ENCODE data around the gene ESCO1. TPM values are rescaled to one million over a fixed set of nuclear protein-coding genes. Genes with fewer than 3 reads are reported as not detected.

ESCO1 gene
- total RNA-seq, 4 donors from 2014 or later: 8.7 to 17.1 (median 14.6) TPM

DNA sequence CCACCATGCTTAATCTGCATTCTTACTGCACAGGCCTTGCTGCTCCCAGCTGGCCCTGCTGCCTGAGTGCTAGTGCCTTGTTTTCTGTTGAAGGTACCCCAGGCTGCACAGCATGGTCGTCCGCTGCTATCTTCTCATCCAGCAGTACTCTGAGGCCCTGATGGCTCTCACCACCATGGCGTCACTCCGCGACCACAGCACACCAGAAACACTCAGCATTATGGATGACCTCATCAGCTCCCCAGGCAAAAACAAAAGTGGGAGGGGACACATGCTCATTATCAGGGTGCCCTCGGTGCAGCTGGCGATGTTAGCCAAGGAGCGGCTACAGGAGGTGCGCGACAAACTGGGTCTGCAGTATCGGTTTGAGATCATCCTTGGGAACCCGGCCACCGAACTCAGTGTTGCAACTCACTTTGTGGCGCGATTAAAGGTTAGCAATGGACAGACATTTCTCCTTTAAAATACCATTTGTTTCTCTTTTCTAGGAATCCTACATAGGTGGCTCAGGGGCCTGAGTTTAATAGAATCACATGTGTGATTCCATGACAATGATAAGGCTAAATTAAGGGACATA is 110.5 kb downstream of the ESCO1 start:
- Histone ChIP-seq H3K36me3 (no peaks in the 10 kb centered on the region), H3K27ac (no peak overlapping the region), H3K4me1 (no peaks in the 10 kb centered on the region), H3K4me3 (no peak overlapping the region), H3K9me3 (no peaks in the 10 kb centered on the region), H3K27me3 (no peaks in the 10 kb centered on the region)
- 91 to 94% methylated on average over 9 to 15 of the region's 15 CpGs for WGBS, 2 donors
- intact Hi-C loops (cut with DNase I): no loop called here
- no peak for TF ChIP-seq CTCF (IDR thresholded peaks at IDR 0.05)
- no peak for TF ChIP-seq POLR2A (IDR thresholded peaks at IDR 0.05)
- DNase-seq: no peak

DNA sequence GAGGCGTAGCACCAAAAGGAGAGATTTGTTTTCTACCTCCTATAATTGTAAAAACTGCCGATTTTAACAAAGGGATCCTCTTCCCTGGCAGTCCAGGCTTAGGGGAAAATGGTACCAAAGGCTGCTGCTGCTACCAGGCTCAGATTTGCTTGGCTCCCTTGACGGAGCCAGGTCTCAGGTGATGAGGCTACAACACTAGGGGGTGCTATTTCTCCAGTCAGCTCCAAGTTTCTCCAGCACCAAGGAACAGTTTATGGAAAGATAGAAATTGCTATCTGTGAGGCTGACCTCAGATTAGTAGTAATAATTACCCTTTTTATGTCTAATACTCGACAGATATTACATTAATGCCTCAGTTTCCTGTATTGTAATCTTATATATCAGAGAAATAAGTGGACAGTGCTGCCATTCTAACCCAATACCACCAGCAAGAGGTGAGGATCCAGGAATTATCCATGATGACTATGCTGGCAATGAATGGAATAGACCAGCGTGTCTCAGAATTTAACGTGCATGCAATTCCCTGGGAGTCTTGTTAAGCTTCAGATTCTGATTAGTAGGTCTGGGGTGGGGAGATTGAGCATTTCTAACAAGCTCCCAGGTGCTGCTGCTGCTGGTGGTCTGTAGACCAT is 111.3 kb downstream of the ESCO1 start:
- DNase-seq: no peak
- no peaks in the 10 kb centered on the region for H3K4me1 ChIP-seq
- 41 to 52% methylated on average over 5 to 6 of the region's 6 CpGs for WGBS, 2 donors
- no peak overlapping the region for H3K27ac ChIP-seq
- H3K27me3 ChIP-seq: no peaks in the 10 kb centered on the region
- H3K36me3 ChIP-seq: no peaks in the 10 kb centered on the region
- no peaks in the 10 kb centered on the region for H3K9me3 ChIP-seq
- intact Hi-C loops (cut with DNase I): no loop called here
- H3K4me3 ChIP-seq: no peak overlapping the region
- TF ChIP-seq POLR2A (IDR thresholded peaks at IDR 0.05) (no peak), CTCF (IDR thresholded peaks at IDR 0.05) (peak; percentile 37 to 72 (median 46))

DNA sequence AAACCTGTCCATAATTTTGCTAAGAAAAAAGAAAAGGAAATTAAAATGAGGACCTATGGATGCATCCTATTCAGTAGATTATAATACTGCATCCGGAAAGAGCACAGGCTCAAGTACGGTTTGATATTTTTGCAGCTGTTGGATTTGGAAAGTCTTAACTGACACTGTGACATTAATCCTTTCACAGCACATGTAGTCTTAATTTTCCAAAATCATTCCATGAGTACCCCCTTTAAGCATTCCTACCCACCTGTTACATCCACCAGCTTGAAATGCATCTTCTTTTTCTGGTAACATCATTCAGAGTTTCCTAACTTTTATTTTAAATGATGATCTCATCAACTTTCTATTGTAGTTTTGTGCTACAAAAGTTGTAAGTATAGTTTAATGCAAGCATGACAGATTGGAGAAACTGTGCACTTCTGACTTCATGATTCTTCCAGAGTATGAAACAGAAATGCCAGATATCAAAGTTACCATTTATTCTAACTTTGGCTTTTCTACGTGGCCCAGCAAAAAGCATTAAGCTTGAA is 113.5 kb downstream of the ESCO1 start:
- no peaks in the 10 kb centered on the region for H3K9me3 ChIP-seq
- TF ChIP-seq CTCF (IDR thresholded peaks at IDR 0.05) (no peak), POLR2A (IDR thresholded peaks at IDR 0.05) (no peak)
- WGBS, 2 donors: 70 to 73% methylated on average over 3 of the region's 3 CpGs
- no peaks in the 10 kb centered on the region for H3K4me1 ChIP-seq
- H3K4me3 ChIP-seq: no peak overlapping the region
- no peaks in the 10 kb centered on the region for H3K27me3 ChIP-seq
- H3K27ac ChIP-seq: no peak overlapping the region
- no peaks in the 10 kb centered on the region for H3K36me3 ChIP-seq
- intact Hi-C loops (cut with DNase I): no loop called here
- DNase-seq: no peak

DNA sequence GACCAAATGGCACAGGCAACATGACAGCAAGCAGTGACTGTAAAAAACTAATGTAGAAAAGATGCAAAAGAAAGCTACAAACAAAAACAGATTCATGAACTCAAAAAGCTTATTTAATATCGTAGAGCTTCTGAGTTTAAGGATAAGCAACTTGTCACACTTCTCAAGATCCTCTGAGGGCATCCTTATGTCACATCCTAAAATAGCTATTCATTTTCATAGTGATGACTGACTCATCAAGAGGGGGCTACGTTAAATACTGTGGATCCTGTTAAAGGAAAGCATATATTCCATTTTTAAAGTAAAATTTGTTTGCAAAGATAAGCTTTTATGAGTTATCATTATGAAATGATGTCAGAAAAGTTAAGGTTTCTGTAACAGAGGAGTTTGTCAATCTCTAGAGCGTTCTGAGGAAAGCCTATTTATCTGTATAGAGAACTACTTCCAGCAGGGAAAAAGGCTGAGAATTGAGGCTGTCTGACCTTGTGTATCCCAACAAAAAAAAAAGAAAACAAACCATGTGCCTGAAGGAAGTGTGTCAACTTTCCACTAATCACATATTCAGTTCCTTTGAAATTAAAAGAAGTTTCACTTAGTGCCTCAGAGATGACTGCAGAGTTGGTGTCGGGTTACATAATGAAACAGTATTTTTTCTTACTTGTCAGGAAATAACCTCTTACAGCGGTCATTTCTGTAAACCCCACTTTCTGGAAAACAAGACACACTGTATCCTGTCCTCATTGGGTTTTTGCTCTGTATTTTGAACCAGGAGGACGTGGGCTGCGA is 115.5 kb downstream of the ESCO1 start:
- Histone ChIP-seq H3K4me3 (no peak overlapping the region), H3K36me3 (no peaks in the 10 kb centered on the region), H3K9me3 (no peaks in the 10 kb centered on the region), H3K27ac (no peak overlapping the region), H3K4me1 (no peaks in the 10 kb centered on the region), H3K27me3 (no peaks in the 10 kb centered on the region)
- no peak for TF ChIP-seq CTCF (IDR thresholded peaks at IDR 0.05)
- no peak for TF ChIP-seq POLR2A (IDR thresholded peaks at IDR 0.05)
- no peak for DNase-seq
- 57 to 69% methylated on average over 6 to 7 of the region's 7 CpGs for WGBS, 2 donors
- intact Hi-C loops (cut with DNase I): no loop called here

DNA sequence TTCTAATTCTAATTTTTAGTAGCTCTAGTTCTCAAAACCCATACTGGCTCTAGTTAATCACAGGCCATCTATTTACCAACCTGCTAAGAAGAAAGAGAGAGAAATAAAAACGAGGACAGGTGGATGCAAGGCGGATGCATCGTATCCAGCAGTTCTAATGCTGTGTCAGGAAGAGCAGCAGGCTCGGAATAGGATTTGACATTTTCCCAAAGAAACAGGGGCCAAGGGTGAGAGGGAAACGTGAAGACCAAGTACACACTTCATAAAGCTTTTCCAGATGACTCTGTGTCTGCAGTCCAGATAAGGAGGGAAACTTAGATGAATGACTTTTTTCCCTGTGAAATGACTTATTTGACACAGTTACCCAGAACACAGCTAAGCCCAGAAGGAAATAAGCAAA is 117.5 kb downstream of the ESCO1 start:
- Histone ChIP-seq H3K27me3 (no peaks in the 10 kb centered on the region), H3K27ac (no peak overlapping the region), H3K4me1 (no peaks in the 10 kb centered on the region), H3K9me3 (no peaks in the 10 kb centered on the region), H3K36me3 (no peaks in the 10 kb centered on the region), H3K4me3 (no peak overlapping the region)
- TF ChIP-seq CTCF (IDR thresholded peaks at IDR 0.05) (no peak), POLR2A (IDR thresholded peaks at IDR 0.05) (no peak)
- intact Hi-C loops (cut with DNase I): no loop called here
- 65 to 68% methylated on average over 5 of the region's 5 CpGs for WGBS, 2 donors
- DNase-seq: no peak
